ENCODE measurements around the gene USP3. TPM values are rescaled to one million over a fixed set of nuclear protein-coding genes. Genes with fewer than 3 reads are reported as not detected.

The USP3 gene
- total RNA-seq, 1 experiment from 2014 or later: 36.6 TPM

DNA sequence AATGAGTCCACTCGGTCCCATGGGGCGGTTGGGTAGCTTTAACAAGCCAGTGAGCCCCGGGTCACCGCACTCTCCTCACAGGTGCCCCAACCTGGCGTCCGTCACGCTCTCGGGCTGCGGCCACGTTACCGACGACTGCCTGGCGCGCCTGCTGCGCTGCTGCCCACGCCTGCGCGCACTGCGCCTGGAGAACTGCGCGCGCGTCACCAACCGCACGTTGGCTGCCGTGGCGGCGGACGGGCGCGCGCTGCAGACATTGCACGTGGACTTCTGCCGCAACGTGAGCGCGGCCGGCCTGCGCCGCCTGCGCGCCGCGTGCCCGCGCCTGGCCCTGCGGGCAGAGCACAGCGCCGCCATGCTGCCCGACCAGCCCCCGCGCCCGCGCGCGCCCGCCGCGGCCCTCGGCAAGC, 96.2 kb downstream of the USP3 start (continued):
- TF ChIP-seq SMAD4 (CRISPR knock-in tag; IDR thresholded peaks at IDR 0.05): no peak
- TF ChIP-seq, protein P1, sequence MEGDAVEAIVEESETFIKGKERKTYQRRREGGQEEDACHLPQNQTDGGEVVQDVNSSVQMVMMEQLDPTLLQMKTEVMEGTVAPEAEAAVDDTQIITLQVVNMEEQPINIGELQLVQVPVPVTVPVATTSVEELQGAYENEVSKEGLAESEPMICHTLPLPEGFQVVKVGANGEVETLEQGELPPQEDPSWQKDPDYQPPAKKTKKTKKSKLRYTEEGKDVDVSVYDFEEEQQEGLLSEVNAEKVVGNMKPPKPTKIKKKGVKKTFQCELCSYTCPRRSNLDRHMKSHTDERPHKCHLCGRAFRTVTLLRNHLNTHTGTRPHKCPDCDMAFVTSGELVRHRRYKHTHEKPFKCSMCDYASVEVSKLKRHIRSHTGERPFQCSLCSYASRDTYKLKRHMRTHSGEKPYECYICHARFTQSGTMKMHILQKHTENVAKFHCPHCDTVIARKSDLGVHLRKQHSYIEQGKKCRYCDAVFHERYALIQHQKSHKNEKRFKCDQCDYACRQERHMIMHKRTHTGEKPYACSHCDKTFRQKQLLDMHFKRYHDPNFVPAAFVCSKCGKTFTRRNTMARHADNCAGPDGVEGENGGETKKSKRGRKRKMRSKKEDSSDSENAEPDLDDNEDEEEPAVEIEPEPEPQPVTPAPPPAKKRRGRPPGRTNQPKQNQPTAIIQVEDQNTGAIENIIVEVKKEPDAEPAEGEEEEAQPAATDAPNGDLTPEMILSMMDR (IDR thresholded peaks at IDR 0.05): no peak
- TF ChIP-seq FOXP4 (CRISPR knock-in tag; IDR thresholded peaks at IDR 0.05): peak; percentile 94
- no peak for TF ChIP-seq TEAD4 (CRISPR knock-in tag; IDR thresholded peaks at IDR 0.05)
- TF ChIP-seq ZNF671 (CRISPR knock-in tag; IDR thresholded peaks at IDR 0.05): no peak
- TF ChIP-seq, protein P2, sequence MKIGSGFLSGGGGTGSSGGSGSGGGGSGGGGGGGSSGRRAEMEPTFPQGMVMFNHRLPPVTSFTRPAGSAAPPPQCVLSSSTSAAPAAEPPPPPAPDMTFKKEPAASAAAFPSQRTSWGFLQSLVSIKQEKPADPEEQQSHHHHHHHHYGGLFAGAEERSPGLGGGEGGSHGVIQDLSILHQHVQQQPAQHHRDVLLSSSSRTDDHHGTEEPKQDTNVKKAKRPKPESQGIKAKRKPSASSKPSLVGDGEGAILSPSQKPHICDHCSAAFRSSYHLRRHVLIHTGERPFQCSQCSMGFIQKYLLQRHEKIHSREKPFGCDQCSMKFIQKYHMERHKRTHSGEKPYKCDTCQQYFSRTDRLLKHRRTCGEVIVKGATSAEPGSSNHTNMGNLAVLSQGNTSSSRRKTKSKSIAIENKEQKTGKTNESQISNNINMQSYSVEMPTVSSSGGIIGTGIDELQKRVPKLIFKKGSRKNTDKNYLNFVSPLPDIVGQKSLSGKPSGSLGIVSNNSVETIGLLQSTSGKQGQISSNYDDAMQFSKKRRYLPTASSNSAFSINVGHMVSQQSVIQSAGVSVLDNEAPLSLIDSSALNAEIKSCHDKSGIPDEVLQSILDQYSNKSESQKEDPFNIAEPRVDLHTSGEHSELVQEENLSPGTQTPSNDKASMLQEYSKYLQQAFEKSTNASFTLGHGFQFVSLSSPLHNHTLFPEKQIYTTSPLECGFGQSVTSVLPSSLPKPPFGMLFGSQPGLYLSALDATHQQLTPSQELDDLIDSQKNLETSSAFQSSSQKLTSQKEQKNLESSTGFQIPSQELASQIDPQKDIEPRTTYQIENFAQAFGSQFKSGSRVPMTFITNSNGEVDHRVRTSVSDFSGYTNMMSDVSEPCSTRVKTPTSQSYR (CRISPR knock-in tag; IDR thresholded peaks at IDR 0.05): no peak
- TF ChIP-seq TCF7 (CRISPR knock-in tag; IDR thresholded peaks at IDR 0.05; ENCODE audit: low read depth): no peak; the same call in 1 of the 2 replicates
- no peak for TF ChIP-seq NR2C2 (CRISPR knock-in tag; IDR thresholded peaks at IDR 0.05)
- no peak for TF ChIP-seq ZSCAN18 (CRISPR knock-in tag; IDR thresholded peaks at IDR 0.05)
- TF ChIP-seq GTF2I (CRISPR knock-in tag; conservative IDR thresholded peaks at IDR 0.05): no peak
- no peak for TF ChIP-seq ETV6 (CRISPR knock-in tag; IDR thresholded peaks at IDR 0.05)
- no peak for TF ChIP-seq IRF2 (CRISPR knock-in tag; IDR thresholded peaks at IDR 0.05; ENCODE audit: borderline replicate concordance, low read depth)
- TF ChIP-seq, protein P3, sequence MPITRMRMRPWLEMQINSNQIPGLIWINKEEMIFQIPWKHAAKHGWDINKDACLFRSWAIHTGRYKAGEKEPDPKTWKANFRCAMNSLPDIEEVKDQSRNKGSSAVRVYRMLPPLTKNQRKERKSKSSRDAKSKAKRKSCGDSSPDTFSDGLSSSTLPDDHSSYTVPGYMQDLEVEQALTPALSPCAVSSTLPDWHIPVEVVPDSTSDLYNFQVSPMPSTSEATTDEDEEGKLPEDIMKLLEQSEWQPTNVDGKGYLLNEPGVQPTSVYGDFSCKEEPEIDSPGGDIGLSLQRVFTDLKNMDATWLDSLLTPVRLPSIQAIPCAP (CRISPR knock-in tag; IDR thresholded peaks at IDR 0.05): 0 out of 2 replicates have a peak, but pooled peaks have one; percentile 40
- TF ChIP-seq MXD4 (CRISPR knock-in tag; IDR thresholded peaks at IDR 0.05; ENCODE audit: borderline replicate concordance): no peak
- no peak for TF ChIP-seq ELF4 (CRISPR knock-in tag; IDR thresholded peaks at IDR 0.05; ENCODE audit: low read depth)
- TF ChIP-seq ZBTB21 (CRISPR knock-in tag; IDR thresholded peaks at IDR 0.05; ENCODE audit: borderline replicate concordance): peak; percentile 76; the same call in 1 of the 2 replicates
- TF ChIP-seq KAT7 (CRISPR knock-in tag; IDR thresholded peaks at IDR 0.05; ENCODE audit: borderline replicate concordance): 0 out of 2 replicates have a peak, but pooled peaks have one; percentile 58
- no peak for TF ChIP-seq E2F4 (CRISPR knock-in tag; IDR thresholded peaks at IDR 0.05; ENCODE audit: borderline replicate concordance, low read depth)
- TF ChIP-seq CBFB (CRISPR knock-in tag; IDR thresholded peaks at IDR 0.05; ENCODE audit: low read depth): no peak; the same call in 1 of the 2 replicates
- TF ChIP-seq CREM (CRISPR knock-in tag; IDR thresholded peaks at IDR 0.05): peak; percentile 57; the same call in 1 of the 2 replicates
- no peak for TF ChIP-seq AFF4 (CRISPR knock-in tag; IDR thresholded peaks at IDR 0.05; ENCODE audit: borderline replicate concordance)
- TF ChIP-seq, protein P4, sequence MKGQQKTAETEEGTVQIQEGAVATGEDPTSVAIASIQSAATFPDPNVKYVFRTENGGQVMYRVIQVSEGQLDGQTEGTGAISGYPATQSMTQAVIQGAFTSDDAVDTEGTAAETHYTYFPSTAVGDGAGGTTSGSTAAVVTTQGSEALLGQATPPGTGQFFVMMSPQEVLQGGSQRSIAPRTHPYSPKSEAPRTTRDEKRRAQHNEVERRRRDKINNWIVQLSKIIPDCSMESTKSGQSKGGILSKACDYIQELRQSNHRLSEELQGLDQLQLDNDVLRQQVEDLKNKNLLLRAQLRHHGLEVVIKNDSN (CRISPR knock-in tag; IDR thresholded peaks at IDR 0.05): peak; percentile 24; the same call in 1 of the 2 replicates
- peak; percentile 49; the same call in 1 of the 2 replicates for TF ChIP-seq ESRRA (CRISPR knock-in tag; IDR thresholded peaks at IDR 0.05; ENCODE audit: borderline replicate concordance)
- TF ChIP-seq ZNF423 (CRISPR knock-in tag; IDR thresholded peaks at IDR 0.05): no peak
- no peak for TF ChIP-seq FOXJ3 (CRISPR knock-in tag; IDR thresholded peaks at IDR 0.05; ENCODE audit: borderline replicate concordance)
- no peak for TF ChIP-seq ZNF232 (CRISPR knock-in tag; IDR thresholded peaks at IDR 0.05)
